NB4 (cell line): Measurements from ENCODE around the gene ATXN1.

Experiments
- DNase-seq: peaks from one replicate; pipeline ENCODE4 v3.0.0; 2010; ENCODE audit warnings: low read depth
- H3K4me3 ChIP-seq: one replicate; pipeline ENCODE4 v1.5.1; 2011; ENCODE audit warnings: mild to moderate bottlenecking, low read depth, low read length, moderate library complexity
- CTCF ChIP-seq: IDR thresholded peaks from one replicate; pipeline ENCODE4 v1.5.1; 2012; ENCODE audit warnings: low read depth, low read length
- MAX ChIP-seq: IDR thresholded peaks from 2 replicates; pipeline ENCODE4 v1.6.1; 2011; ENCODE audit warnings: low read depth, low read length
- MYC ChIP-seq: IDR thresholded peaks from 2 replicates; pipeline ENCODE4 v1.6.1; 2011; ENCODE audit warnings: low read depth, low read length
- POLR2A ChIP-seq: IDR thresholded peaks from 2 replicates; pipeline ENCODE4 v1.6.1; 2011; ENCODE audit warnings: mild to moderate bottlenecking; ENCODE audit not compliant: insufficient read length; ENCODE audit errors: extremely low read depth

Gene ATXN1

GRCh38 chr6:16746401-16746800, 14.9 kb downstream of the ATXN1 start:
- no peak overlapping the region for H3K4me3 ChIP-seq
- no peak for DNase-seq
- no peak for TF ChIP-seq MYC
- no peak for TF ChIP-seq POLR2A
- TF ChIP-seq MAX = no peak
- no peak for TF ChIP-seq CTCF

- TF ChIP-seq MAX (no peak), MYC (no peak), CTCF (no peak), POLR2A (no peak)
- H3K4me3 ChIP-seq = no peak overlapping the region
- no peak for DNase-seq
Observed at GRCh38 chr6:16743664-16744210, 17.5 kb downstream of the ATXN1 start.

GRCh38 chr6:16742116-16742515, 19.1 kb downstream of the ATXN1 start:
- H3K4me3 ChIP-seq = no peak overlapping the region
- DNase-seq = no peak
- TF ChIP-seq CTCF (no peak), MYC (no peak), POLR2A (no peak), MAX (no peak)

- DNase-seq = peak; percentile 62
- TF ChIP-seq MYC (no peak), MAX (0 out of 2 replicates have a peak, but pooled peaks have one; percentile 45), CTCF (no peak), POLR2A (no peak)
- no peak overlapping the region for H3K4me3 ChIP-seq
Observed at GRCh38 chr6:16741112-16742016, 19.9 kb downstream of the ATXN1 start.

- no peak overlapping the region for H3K4me3 ChIP-seq
- TF ChIP-seq MYC (no peak), MAX (no peak), CTCF (no peak), POLR2A (no peak)
- DNase-seq = peak; percentile 46
Observed at GRCh38 chr6:16740097-16740496, 21.2 kb downstream of the ATXN1 start.
